Activated CD8-positive, alpha-beta memory T cell treated with anti-CD3 and anti-CD28 coated beads for 36 hours (primary cell): ENCODE data around the gene IBA57. TPM values are rescaled to one million over a fixed set of nuclear protein-coding genes. Genes with fewer than 3 reads are reported as not detected.
"Not testable (repeated sequence)": the region's sequence is repeated elsewhere in the genome, so short reads cannot be mapped to it uniquely, and the experiment has no call there.

Source experiments
- CTCF ChIA-PET: fragments of 350-600 bp; sonication (Branson Sonifier 250); formaldehyde crosslinking; loops from one replicate; lab custom pipeline; 2021; ENCODE audit warnings: antibody characterized with exemption; lab: Charles Lee
- POLR2A ChIA-PET: fragments of 350-600 bp; sonication (Branson Sonifier 250); formaldehyde crosslinking; loops from one replicate; lab custom pipeline; 2021; ENCODE audit warnings: antibody characterized with exemption; lab: Charles Lee
- total RNA-seq, 2 experiments: library from RNA; stranded (reverse); gene quantifications; one replicate each; pipeline ENCODE4 v1.2.3, GENCODE V29; 2021

IBA57 gene
- total RNA-seq, 2 experiments from 2014 or later = 12.6 to 16.3 TPM

GRCh38 chr1:228163007-228163753 is 2.4 kb upstream of the IBA57 start:
- POLR2A ChIA-PET = interaction anchor here (1.5 kb wide), 1 partner anchor 20 kb away, joined by 3 read pairs; no protein-coding TSS in a partner anchor
- CTCF ChIA-PET = no interaction called here

- ChIA-PET CTCF (interaction anchor here (1.7 to 3.8 kb wide), 3 partner anchors 21 to 33 kb away, joined by 8 to 22 read pairs (median 11); partner anchors contain the start of gene GUK1), POLR2A (no interaction called here)
These were observed 1.7 kb upstream of the IBA57 start for GRCh38 chr1:228163776-228164519.

- ChIA-PET POLR2A (interaction anchor here (0.7 to 2.2 kb wide), 7 partner anchors 13 to 248 kb away, joined by 3 to 13 read pairs (median 3); partner anchors contain the start of gene GUK1), CTCF (interaction anchor here (0.7 to 3.8 kb wide), 9 partner anchors 8 to 294 kb away, joined by 3 to 22 read pairs (median 8); partner anchors contain the start of gene GUK1)
These were observed 838 bp upstream of the IBA57 start for GRCh38 chr1:228164561-228165371.

GRCh38 chr1:228166170-228166936 is 749 bp downstream of the IBA57 start:
- POLR2A ChIA-PET = interaction anchor here (0.6 to 2.2 kb wide), 8 partner anchors 26 to 300 kb away, joined by 3 to 13 read pairs (median 4); partner anchors contain the start of genes GUK1 and TRIM11
- CTCF ChIA-PET = interaction anchor here (0.6 to 3.8 kb wide), 8 partner anchors 8 to 167 kb away, joined by 3 to 22 read pairs (median 6); no protein-coding TSS in a partner anchor

- CTCF ChIA-PET = interaction anchor here (2.0 kb wide), 1 partner anchor 34 kb away, joined by 5 read pairs; no protein-coding TSS in a partner anchor
These were observed 3.1 kb downstream of the IBA57 start for GRCh38 chr1:228168563-228169270.

GRCh38 chr1:228169345-228169744 is 3.7 kb downstream of the IBA57 start:
- POLR2A ChIA-PET = no interaction called here
- CTCF ChIA-PET = no interaction called here

More at GRCh38 chr1:228168563-228169270, 3.1 kb downstream of the IBA57 start:
- POLR2A ChIA-PET = no interaction called here

- ChIA-PET POLR2A (no interaction called here), CTCF (no interaction called here)
These were observed 5.1 kb downstream of the IBA57 start for GRCh38 chr1:228170666-228171065.

- CTCF ChIA-PET = no interaction called here
- POLR2A ChIA-PET = no interaction called here
These were observed 5.8 kb downstream of the IBA57 start for GRCh38 chr1:228171221-228171891.

GRCh38 chr1:228172591-228173527 is 7.3 kb downstream of the IBA57 start:
- CTCF ChIA-PET = no interaction called here
- POLR2A ChIA-PET = no interaction called here

- POLR2A ChIA-PET = not testable (repeated sequence)
- CTCF ChIA-PET = interaction anchor here (1.6 kb wide), 1 partner anchor 8 kb away, joined by 6 read pairs; the partner anchor contains the start of gene IBA57
These were observed 8.2 kb downstream of the IBA57 start for GRCh38 chr1:228173528-228174481.

- CTCF ChIA-PET = interaction anchor here (1.6 kb wide), 1 partner anchor 9 kb away, joined by 6 read pairs; the partner anchor contains the start of gene IBA57
- POLR2A ChIA-PET = no interaction called here
These were observed 9.1 kb downstream of the IBA57 start for GRCh38 chr1:228174482-228175315.

- CTCF ChIA-PET = interaction anchor here (1.6 kb wide), 1 partner anchor 10 kb away, joined by 6 read pairs; the partner anchor contains the start of gene IBA57
- POLR2A ChIA-PET = no interaction called here
These were observed 9.9 kb downstream of the IBA57 start for GRCh38 chr1:228175316-228176023.

- ChIA-PET CTCF (interaction anchor here (1.6 kb wide), 1 partner anchor 45 kb away, joined by 3 read pairs; no protein-coding TSS in a partner anchor), POLR2A (no interaction called here)
These were observed 10.4 kb downstream of the IBA57 start for GRCh38 chr1:228176024-228176395.
